ENCODE measurements around the gene KIAA1210.

- TF ChIP-seq CTCF (IDR thresholded peaks at IDR 0.05) = no peak
- no peak for TF ChIP-seq POLR2A (IDR thresholded peaks at IDR 0.05)
Observed at GRCh38 chrX:119072744-119073143, 54.9 kb downstream of the KIAA1210 start, which contains the start of gene CT47C1.
